CD8-positive, alpha-beta memory T cell (primary cell): Measurements from ENCODE around the gene COLEC11. TPM values are rescaled to one million over a fixed set of nuclear protein-coding genes. Genes with fewer than 3 reads are reported as not detected.
"Not testable (repeated sequence)": the region's sequence is repeated elsewhere in the genome, so short reads cannot be mapped to it uniquely, and the experiment has no call there.

ENCODE experiments used
- CTCF ChIA-PET: fragments of 350-600 bp; sonication (Branson Sonifier 250); formaldehyde crosslinking; loops from one replicate; lab custom pipeline; 2021; ENCODE audit warnings: antibody characterized with exemption; lab: Charles Lee
- POLR2A ChIA-PET: fragments of 350-600 bp; sonication (Branson Sonifier 250); formaldehyde crosslinking; loops from one replicate; lab custom pipeline; 2021; ENCODE audit warnings: antibody characterized with exemption; lab: Charles Lee
- DNase-seq, 5 donors: peaks; one replicate each; pipeline versions ENCODE4 v3.0.0 to v3.0.0-alpha.2; 2020 to 2022; ENCODE audit warnings: mixed read lengths in 1 of 5
- H3K27ac ChIP-seq: one replicate; pipeline ENCODE4 v1.7.0; 2013; ENCODE audit warnings: low read depth, mild to moderate bottlenecking, low read length, moderate library complexity
- H3K27me3 ChIP-seq: 2 replicates; pipeline ENCODE4 v1.7.0; 2013; ENCODE audit warnings: low read length, mild to moderate bottlenecking; ENCODE audit not compliant: insufficient read depth, poor library complexity, severe bottlenecking
- H3K36me3 ChIP-seq: 2 replicates; pipeline ENCODE4 v1.7.0; 2013; ENCODE audit warnings: mild to moderate bottlenecking, low read length, moderate library complexity; ENCODE audit not compliant: insufficient read depth
- H3K4me1 ChIP-seq: 2 replicates; pipeline ENCODE4 v1.7.0; 2013; ENCODE audit warnings: mild to moderate bottlenecking, low read length, moderate library complexity; ENCODE audit not compliant: insufficient read depth
- H3K4me3 ChIP-seq: 2 replicates; pipeline ENCODE4 v1.7.0; 2013; ENCODE audit warnings: mild to moderate bottlenecking, low read length
- H3K9me3 ChIP-seq: 2 replicates; pipeline ENCODE4 v1.7.0; 2013; ENCODE audit warnings: mild to moderate bottlenecking, low read length
- H3K27ac Mint-ChIP-seq, 8 donors: one replicate each; pipeline ENCODE4 v1.8.0; 2020 to 2021; ENCODE audit warnings: mixed read lengths in 8 of 8, mild to moderate bottlenecking in 6 of 8, inconsistent platforms in 3 of 8, moderate library complexity in 3 of 8
- H3K27me3 Mint-ChIP-seq, 2 donors: one replicate each; pipeline ENCODE4 v1.8.0; 2020 to 2021; ENCODE audit warnings: mixed read lengths in 2 of 2, mild to moderate bottlenecking in 1 of 2, moderate library complexity in 1 of 2
- H3K36me3 Mint-ChIP-seq, 3 donors: one replicate each; pipeline ENCODE4 v1.8.0; 2020 to 2021; ENCODE audit warnings: mixed read lengths in 3 of 3, inconsistent platforms in 1 of 3, mild to moderate bottlenecking in 1 of 3
- H3K4me1 Mint-ChIP-seq, 3 donors: one replicate each; pipeline ENCODE4 v1.8.0; 2020 to 2021; ENCODE audit warnings: mixed read lengths in 3 of 3, inconsistent platforms in 1 of 3, mild to moderate bottlenecking in 1 of 3
- H3K4me3 Mint-ChIP-seq, 7 donors: one replicate each; pipeline ENCODE4 v1.8.0; 2020 to 2021; ENCODE audit warnings: mixed read lengths in 7 of 7, mild to moderate bottlenecking in 6 of 7, moderate library complexity in 4 of 7, inconsistent platforms in 2 of 7
- H3K9me3 Mint-ChIP-seq, 5 donors: one replicate each; pipeline ENCODE4 v1.8.0; 2020 to 2022; ENCODE audit warnings: mixed read lengths in 5 of 5, mild to moderate bottlenecking in 3 of 5, moderate library complexity in 2 of 5, inconsistent platforms in 1 of 5
- polyA plus RNA-seq: library from polyadenylated mRNA; unstranded; fragments of 300-500 nt; fragmentation: Illumina TruSeq; gene quantifications from one replicate; pipeline ENCODE4 v1.2.3, GENCODE V29; 2021
- total RNA-seq, 2 experiments: library from RNA; stranded (reverse); gene quantifications; one replicate each; pipeline ENCODE4 v1.2.3, GENCODE V29; 2021

The COLEC11 gene
- total and polyA plus RNA-seq, 3 experiments from 2014 or later = 0.24 to 0.29 TPM; not detected in 1

DNA sequence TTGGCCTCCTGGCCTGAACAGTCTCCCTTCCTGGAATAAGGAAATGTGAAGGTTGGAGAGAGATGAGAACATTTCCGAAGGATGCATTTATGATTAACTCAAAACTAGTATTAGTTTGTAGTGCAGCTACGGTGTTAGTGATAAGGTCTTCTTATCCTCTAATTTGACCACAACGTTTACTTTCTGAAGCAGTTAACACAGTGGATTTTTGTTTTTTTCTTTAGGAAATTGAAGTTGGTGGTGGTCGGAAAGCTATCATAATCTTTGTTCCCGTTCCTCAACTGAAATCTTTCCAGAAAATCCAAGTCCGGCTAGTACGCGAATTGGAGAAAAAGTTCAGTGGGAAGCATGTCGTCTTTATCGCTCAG lies 18.7 kb upstream of the COLEC11 start:
- peaks cover 44 to 49% (median 46%) of the 10 kb centered on the region in 3 donors for H3K4me1 Mint-ChIP-seq
- Histone ChIP-seq H3K27ac (peak overlapping the region; percentile 85), H3K36me3 (peaks cover 40% of the 10 kb centered on the region), H3K4me1 (peaks cover 36% of the 10 kb centered on the region), H3K4me3 (peak overlapping the region; percentile 76)
- not testable (repeated sequence) for H3K9me3 ChIP-seq, DNase-seq, H3K9me3 Mint-ChIP-seq, H3K27me3 ChIP-seq, H3K27me3 Mint-ChIP-seq
- H3K4me3 Mint-ChIP-seq = peak overlapping the region; percentile 90 to 98 (median 92)
- peaks cover 13 to 58% (median 13%) of the 10 kb centered on the region in 3 donors for H3K36me3 Mint-ChIP-seq
- CTCF ChIA-PET = interaction anchor here (1.0 to 5.0 kb wide), 3 partner anchors 9 to 75 kb away, joined by 5 to 25 read pairs (median 5); partner anchors contain the start of gene RNASEH1
- POLR2A ChIA-PET = interaction anchor here (0.6 to 3.3 kb wide), 4 partner anchors 18 to 76 kb away, joined by 4 to 24 read pairs (median 9); partner anchors contain the start of genes ADI1 and RNASEH1
- peak overlapping the region; percentile 96 to 99 (median 98) for H3K27ac Mint-ChIP-seq

DNA sequence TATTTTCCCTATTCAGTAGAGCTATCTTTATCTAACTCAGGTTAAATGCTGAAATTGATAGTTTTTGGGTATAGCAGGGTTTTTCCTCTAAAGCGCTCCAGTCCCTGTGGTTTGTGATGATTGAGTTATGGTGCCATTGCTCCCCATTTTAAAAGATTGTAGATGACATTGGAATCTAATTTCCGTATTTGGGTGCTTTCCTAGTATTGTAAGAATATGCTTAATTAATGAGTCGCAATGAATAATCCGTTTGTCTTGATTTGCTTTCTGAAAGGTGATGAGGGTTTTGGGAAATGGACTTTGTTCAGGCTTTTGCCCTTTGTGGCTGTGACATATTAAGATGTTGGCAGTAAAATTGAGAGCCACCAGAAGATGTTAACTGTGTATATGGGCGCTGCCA lies 15.9 kb upstream of the COLEC11 start:
- CTCF ChIA-PET = interaction anchor here (1.2 to 1.3 kb wide), 2 partner anchors 22 to 155 kb away, joined by 3 read pairs; no protein-coding TSS in a partner anchor
- peak overlapping the region in 1 of 7 donors; percentile 20 for H3K4me3 Mint-ChIP-seq
- peaks cover 13 to 77% (median 18%) of the 10 kb centered on the region in 3 donors for H3K36me3 Mint-ChIP-seq
- Histone ChIP-seq H3K27ac (no peak overlapping the region), H3K9me3 (no peaks in the 10 kb centered on the region), H3K4me3 (no peak overlapping the region), H3K4me1 (peaks cover 36% of the 10 kb centered on the region), H3K36me3 (peaks cover 53% of the 10 kb centered on the region), H3K27me3 (no peaks in the 10 kb centered on the region)
- POLR2A ChIA-PET = no interaction called here
- peaks cover 0 to 2% of the 10 kb centered on the region in 2 donors for H3K27me3 Mint-ChIP-seq
- H3K9me3 Mint-ChIP-seq = no peaks in the 10 kb centered on the region
- H3K27ac Mint-ChIP-seq = peak overlapping the region in 6 of 8 donors; percentile 4 to 98 (median 58)
- DNase-seq = no peak
- peaks cover 44 to 56% (median 52%) of the 10 kb centered on the region in 3 donors for H3K4me1 Mint-ChIP-seq

DNA sequence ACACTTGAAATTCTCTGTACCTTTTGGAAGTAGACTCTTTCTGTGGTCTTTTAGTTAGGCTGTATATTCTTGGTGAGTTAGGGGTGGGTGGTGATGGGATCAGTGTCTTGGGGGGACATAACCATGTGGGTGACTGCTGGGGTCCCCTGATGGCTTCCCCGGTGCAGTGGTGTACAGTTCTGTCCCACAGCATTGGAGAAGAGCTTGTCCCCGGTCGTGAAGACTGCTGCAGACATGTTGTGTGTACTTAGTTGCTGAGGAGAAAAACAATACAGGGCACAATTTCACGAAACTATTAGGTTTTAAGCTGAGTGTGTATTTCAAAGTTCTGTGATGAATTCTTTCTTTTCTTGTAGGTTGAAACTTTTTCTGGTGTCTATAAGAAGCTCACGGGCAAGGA lies 14.5 kb upstream of the COLEC11 start:
- Histone ChIP-seq H3K27ac (no peak overlapping the region), H3K9me3 (no peaks in the 10 kb centered on the region), H3K4me1 (peaks cover 30% of the 10 kb centered on the region), H3K36me3 (peaks cover 53% of the 10 kb centered on the region), H3K4me3 (no peak overlapping the region), H3K27me3 (no peaks in the 10 kb centered on the region)
- Mint-ChIP-seq H3K36me3 (peaks cover 13 to 84% (median 21%) of the 10 kb centered on the region in 3 donors), H3K27ac (peak overlapping the region in 3 of 8 donors; percentile 15 to 98 (median 52)), H3K4me1 (peaks cover 40 to 56% (median 47%) of the 10 kb centered on the region in 3 donors), H3K4me3 (peak overlapping the region in 1 of 7 donors; percentile 27), H3K27me3 (no peaks in the 10 kb centered on the region), H3K9me3 (no peaks in the 10 kb centered on the region)
- no peak for DNase-seq
- ChIA-PET CTCF (no interaction called here), POLR2A (interaction anchor here (1.2 kb wide), 1 partner anchor 22 kb away, joined by 3 read pairs; the partner anchor contains the start of gene RNASEH1)

DNA sequence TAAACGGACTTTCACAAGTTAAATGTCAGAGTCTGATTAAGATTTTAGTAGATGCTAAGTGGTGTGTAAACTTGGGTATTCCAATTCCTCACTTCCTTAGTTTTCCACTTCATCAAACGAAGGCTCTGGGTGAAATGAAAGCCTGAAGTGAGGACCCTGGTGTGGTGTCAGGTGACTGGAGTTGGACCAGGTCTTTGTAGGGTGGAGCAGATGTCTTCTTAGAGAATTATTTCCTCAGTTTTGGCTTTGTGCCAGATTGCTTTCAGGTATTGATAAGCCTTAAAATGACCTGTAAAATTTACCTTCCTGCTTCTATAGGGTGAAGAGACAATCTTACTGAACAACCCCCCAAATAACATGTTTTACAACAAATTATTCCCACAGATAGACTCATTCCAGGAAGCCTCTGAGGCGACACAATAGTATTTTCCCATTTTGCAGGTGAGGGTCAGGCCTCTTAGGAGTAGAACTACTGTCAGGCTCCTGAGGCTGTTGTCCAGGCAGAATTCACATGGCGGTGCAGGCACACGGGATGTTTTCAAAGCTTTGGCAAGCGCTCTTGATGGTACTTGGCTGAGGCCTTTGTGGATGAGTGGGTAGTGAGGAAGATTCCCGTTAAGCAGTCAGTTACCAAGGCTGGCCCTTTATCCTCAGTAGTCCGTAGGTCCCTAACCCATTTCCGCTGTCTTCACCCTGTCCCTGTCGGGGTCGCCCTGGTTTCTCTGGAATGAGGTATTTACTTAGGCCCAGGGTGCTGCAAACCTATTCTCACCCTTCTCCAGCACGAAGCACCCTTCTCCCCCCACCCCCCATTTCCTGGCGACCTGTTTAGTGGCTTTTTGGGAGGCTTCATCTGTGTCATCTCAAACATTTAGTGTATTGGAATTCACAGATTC lies 13.3 kb upstream of the COLEC11 start:
- Histone ChIP-seq H3K4me3 (no peak overlapping the region), H3K4me1 (peaks cover 22% of the 10 kb centered on the region), H3K27me3 (no peaks in the 10 kb centered on the region), H3K9me3 (no peaks in the 10 kb centered on the region), H3K27ac (no peak overlapping the region), H3K36me3 (peaks cover 53% of the 10 kb centered on the region)
- H3K36me3 Mint-ChIP-seq = peaks cover 7 to 81% (median 17%) of the 10 kb centered on the region in 3 donors
- POLR2A ChIA-PET = interaction anchor here (0.7 to 1.2 kb wide), 2 partner anchors 19 to 23 kb away, joined by 3 to 4 read pairs; partner anchors contain the start of gene RNASEH1
- H3K27ac Mint-ChIP-seq = peak overlapping the region in 4 of 8 donors; percentile 12 to 61 (median 32)
- H3K4me3 Mint-ChIP-seq = no peak overlapping the region
- no peak for DNase-seq
- peaks cover 30 to 45% (median 37%) of the 10 kb centered on the region in 3 donors for H3K4me1 Mint-ChIP-seq
- H3K27me3 Mint-ChIP-seq = no peaks in the 10 kb centered on the region
- CTCF ChIA-PET = no interaction called here
- no peaks in the 10 kb centered on the region for H3K9me3 Mint-ChIP-seq

DNA sequence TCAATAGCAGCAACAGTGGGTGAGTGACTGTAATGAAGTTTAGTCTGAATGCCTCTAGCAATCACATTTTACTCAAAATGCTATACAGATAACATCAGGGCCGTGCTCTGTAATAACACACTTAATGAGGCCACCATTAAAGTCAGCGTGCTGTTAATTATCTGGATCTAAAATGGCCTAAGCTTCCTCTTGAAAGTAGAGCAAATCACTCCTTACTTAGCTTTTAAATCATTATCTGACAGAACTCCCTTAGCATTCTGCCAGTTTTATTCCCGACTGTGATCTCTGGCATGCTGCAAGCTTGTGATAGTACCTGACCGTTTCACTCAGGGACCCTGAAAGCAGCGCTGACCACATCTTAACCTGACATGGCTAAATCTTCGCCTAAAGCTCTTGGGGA lies 10.8 kb upstream of the COLEC11 start:
- H3K4me1 Mint-ChIP-seq = peaks cover 9 to 22% (median 12%) of the 10 kb centered on the region in 3 donors
- H3K9me3 ChIP-seq = no peaks in the 10 kb centered on the region
- ChIA-PET POLR2A (interaction anchor here (0.6 kb wide), 1 partner anchor 39 kb away, joined by 8 read pairs; no protein-coding TSS in a partner anchor), CTCF (interaction anchor here (1.6 kb wide), 1 partner anchor 8 kb away, joined by 5 read pairs; no protein-coding TSS in a partner anchor)
- H3K36me3 ChIP-seq = peaks cover 34% of the 10 kb centered on the region
- H3K27ac Mint-ChIP-seq = no peak overlapping the region
- no peaks in the 10 kb centered on the region for H3K4me1 ChIP-seq
- H3K27ac ChIP-seq = no peak overlapping the region
- peaks cover 7 to 60% (median 14%) of the 10 kb centered on the region in 3 donors for H3K36me3 Mint-ChIP-seq
- H3K27me3 Mint-ChIP-seq = no peaks in the 10 kb centered on the region
- H3K27me3 ChIP-seq = no peaks in the 10 kb centered on the region
- no peaks in the 10 kb centered on the region for H3K9me3 Mint-ChIP-seq
- H3K4me3 ChIP-seq = no peak overlapping the region
- DNase-seq = no peak
- H3K4me3 Mint-ChIP-seq = no peak overlapping the region

DNA sequence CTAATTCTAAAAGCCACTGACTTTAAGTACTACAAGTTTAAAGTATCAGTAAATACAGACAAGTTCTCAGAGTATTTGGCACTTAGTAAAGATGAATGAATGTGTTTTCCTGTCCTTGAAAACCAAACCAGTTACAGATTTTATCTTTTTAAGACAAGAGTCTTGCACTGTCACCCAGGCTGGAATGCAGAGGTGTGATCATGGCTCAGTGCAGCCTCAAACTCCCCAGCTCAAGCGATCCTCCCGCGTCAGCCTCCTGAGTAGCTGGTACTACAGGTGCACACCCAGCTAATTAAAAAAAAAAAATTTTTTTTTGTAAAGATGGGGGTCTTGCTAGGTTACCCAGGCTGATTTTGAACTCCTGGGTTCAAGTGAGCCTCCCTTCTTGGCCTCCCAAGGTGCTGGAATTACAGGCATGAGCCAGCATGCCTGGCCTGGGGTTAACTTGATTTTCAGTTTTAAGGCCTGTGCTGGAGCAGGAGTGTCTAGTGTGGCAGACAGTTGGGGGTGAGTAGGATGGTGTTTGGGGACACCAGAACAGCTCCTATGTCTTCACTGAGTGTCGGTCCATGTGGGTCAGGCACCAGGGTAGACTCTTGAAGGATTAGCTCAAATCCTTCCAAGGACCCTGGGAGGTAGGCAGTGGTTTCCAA lies 10.2 kb upstream of the COLEC11 start:
- ChIA-PET POLR2A (no interaction called here), CTCF (interaction anchor here (1.6 kb wide), 1 partner anchor 9 kb away, joined by 5 read pairs; no protein-coding TSS in a partner anchor)
- Histone ChIP-seq H3K36me3 (peaks cover 29% of the 10 kb centered on the region), H3K9me3 (no peaks in the 10 kb centered on the region), H3K27me3 (no peaks in the 10 kb centered on the region), H3K4me3 (no peak overlapping the region), H3K27ac (no peak overlapping the region), H3K4me1 (no peaks in the 10 kb centered on the region)
- H3K4me3 Mint-ChIP-seq = no peak overlapping the region
- no peak for DNase-seq
- no peaks in the 10 kb centered on the region for H3K9me3 Mint-ChIP-seq
- peaks cover 6 to 16% (median 6%) of the 10 kb centered on the region in 3 donors for H3K4me1 Mint-ChIP-seq
- no peaks in the 10 kb centered on the region for H3K27me3 Mint-ChIP-seq
- peak overlapping the region in 1 of 8 donors; percentile 24 for H3K27ac Mint-ChIP-seq
- H3K36me3 Mint-ChIP-seq = peaks cover 9 to 55% (median 16%) of the 10 kb centered on the region in 3 donors

DNA sequence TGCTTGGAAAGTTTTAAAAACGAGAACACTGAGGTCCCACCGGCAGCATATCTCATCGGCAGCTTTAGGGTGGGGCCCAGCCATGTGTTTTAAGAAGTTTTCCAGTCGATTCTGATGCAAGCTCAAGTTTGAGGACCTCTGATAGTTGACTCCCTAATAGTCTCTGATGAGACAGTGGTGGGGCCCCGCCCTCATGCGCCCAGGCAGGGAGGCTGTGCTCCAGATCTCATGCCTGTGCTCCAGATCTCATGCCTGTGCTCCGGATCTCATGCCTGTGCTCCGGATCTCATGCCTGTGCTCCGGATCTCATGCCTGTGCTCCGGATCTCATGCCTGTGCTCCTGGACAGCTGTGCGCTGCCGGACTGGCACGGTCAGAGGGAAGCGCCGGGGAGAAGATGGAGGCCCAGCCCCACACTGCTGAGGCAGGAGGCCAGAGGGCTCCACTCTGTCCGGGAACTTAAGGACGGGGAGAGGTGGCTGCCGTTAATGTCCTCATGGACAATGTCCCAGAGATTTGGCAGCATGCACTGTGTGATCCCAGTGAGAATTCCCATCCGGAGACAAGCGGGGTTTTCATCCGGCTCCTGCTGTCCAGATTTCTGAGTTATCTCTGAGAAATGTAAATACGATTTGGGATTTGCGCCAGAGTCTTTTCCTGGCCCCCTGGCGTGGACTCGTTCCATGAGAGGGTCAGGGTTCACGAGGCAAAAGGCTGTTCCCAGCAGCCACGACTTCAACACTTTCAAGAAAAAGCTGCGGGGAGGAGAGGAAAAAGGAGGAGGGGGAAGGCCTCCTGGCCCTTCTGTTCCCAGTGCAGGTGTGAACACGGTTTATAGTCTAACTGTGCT lies 9.4 kb upstream of the COLEC11 start:
- ChIA-PET POLR2A (no interaction called here), CTCF (interaction anchor here (1.6 kb wide), 1 partner anchor 10 kb away, joined by 5 read pairs; no protein-coding TSS in a partner anchor)
- Histone ChIP-seq H3K4me1 (no peaks in the 10 kb centered on the region), H3K4me3 (no peak overlapping the region), H3K36me3 (peaks cover 21% of the 10 kb centered on the region), H3K27me3 (no peaks in the 10 kb centered on the region), H3K27ac (no peak overlapping the region), H3K9me3 (no peaks in the 10 kb centered on the region)
- Mint-ChIP-seq H3K36me3 (peaks cover 7 to 48% (median 16%) of the 10 kb centered on the region in 3 donors), H3K9me3 (no peaks in the 10 kb centered on the region), H3K27ac (no peak overlapping the region), H3K4me1 (peaks cover 4 to 11% (median 6%) of the 10 kb centered on the region in 3 donors), H3K4me3 (no peak overlapping the region), H3K27me3 (no peaks in the 10 kb centered on the region)
- no peak for DNase-seq
